Measurements from ENCODE around the gene SLC17A3. TPM values are rescaled to one million over a fixed set of nuclear protein-coding genes. Genes with fewer than 3 reads are reported as not detected.

The SLC17A3 gene
- total RNA-seq, 1 experiment from 2014 or later = not detected

GRCh38 chr6:25821341-25821740 lies 52.7 kb downstream of the SLC17A3 start (continued):
- TF ChIP-seq, protein P1, sequence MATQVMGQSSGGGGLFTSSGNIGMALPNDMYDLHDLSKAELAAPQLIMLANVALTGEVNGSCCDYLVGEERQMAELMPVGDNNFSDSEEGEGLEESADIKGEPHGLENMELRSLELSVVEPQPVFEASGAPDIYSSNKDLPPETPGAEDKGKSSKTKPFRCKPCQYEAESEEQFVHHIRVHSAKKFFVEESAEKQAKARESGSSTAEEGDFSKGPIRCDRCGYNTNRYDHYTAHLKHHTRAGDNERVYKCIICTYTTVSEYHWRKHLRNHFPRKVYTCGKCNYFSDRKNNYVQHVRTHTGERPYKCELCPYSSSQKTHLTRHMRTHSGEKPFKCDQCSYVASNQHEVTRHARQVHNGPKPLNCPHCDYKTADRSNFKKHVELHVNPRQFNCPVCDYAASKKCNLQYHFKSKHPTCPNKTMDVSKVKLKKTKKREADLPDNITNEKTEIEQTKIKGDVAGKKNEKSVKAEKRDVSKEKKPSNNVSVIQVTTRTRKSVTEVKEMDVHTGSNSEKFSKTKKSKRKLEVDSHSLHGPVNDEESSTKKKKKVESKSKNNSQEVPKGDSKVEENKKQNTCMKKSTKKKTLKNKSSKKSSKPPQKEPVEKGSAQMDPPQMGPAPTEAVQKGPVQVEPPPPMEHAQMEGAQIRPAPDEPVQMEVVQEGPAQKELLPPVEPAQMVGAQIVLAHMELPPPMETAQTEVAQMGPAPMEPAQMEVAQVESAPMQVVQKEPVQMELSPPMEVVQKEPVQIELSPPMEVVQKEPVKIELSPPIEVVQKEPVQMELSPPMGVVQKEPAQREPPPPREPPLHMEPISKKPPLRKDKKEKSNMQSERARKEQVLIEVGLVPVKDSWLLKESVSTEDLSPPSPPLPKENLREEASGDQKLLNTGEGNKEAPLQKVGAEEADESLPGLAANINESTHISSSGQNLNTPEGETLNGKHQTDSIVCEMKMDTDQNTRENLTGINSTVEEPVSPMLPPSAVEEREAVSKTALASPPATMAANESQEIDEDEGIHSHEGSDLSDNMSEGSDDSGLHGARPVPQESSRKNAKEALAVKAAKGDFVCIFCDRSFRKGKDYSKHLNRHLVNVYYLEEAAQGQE (IDR thresholded peaks at IDR 0.05; ENCODE audit: low read depth) = no peak
- no peak for TF ChIP-seq ELF1 (IDR thresholded peaks at IDR 0.05; ENCODE audit: borderline replicate concordance, low read depth)
- no peak for TF ChIP-seq POLR2A (IDR thresholded peaks at IDR 0.05; ENCODE audit: borderline replicate concordance, extremely low read depth, insufficient read depth, insufficient read length)
- TF ChIP-seq SIN3A (IDR thresholded peaks at IDR 0.05; ENCODE audit: low read depth) = no peak
- no peak for TF ChIP-seq SRF (IDR thresholded peaks at IDR 0.05; ENCODE audit: low read depth)
- TF ChIP-seq EGR1 (IDR thresholded peaks at IDR 0.05; ENCODE audit: low read depth) = no peak
- TF ChIP-seq, protein P2, sequence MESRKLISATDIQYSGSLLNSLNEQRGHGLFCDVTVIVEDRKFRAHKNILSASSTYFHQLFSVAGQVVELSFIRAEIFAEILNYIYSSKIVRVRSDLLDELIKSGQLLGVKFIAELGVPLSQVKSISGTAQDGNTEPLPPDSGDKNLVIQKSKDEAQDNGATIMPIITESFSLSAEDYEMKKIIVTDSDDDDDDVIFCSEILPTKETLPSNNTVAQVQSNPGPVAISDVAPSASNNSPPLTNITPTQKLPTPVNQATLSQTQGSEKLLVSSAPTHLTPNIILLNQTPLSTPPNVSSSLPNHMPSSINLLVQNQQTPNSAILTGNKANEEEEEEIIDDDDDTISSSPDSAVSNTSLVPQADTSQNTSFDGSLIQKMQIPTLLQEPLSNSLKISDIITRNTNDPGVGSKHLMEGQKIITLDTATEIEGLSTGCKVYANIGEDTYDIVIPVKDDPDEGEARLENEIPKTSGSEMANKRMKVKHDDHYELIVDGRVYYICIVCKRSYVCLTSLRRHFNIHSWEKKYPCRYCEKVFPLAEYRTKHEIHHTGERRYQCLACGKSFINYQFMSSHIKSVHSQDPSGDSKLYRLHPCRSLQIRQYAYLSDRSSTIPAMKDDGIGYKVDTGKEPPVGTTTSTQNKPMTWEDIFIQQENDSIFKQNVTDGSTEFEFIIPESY (IDR thresholded peaks at IDR 0.05; ENCODE audit: extremely low read depth, insufficient replicate concordance, low read length) = no peak

DNA sequence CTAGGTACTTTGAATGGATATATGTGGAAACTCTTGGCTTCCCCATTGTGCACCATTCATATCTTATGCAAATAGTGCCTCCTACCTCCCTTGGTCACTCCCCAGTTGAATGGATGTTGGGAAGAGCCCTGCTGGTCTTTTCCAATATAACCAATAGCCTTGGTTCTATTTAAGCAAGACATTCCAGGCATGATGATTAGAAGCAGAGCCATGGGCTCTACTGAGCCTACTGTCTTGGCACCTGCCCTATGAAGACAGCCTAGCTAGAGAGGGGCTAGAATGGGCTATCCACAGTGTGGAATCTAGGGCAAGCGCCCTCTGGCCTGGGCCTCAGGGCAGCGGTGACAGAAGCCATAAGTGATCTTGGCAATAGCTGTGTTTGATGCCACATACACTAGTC lies 57.8 kb downstream of the SLC17A3 start:
- Histone ChIP-seq H3K4me3 (replicated peaks in 1 of 2; ENCODE audit: low read depth in 1 of 2, low read length in 2 of 2) (no peak overlapping the region), H3K4me2 (ENCODE audit: low read length) (no peak overlapping the region), H3K27me3 (ENCODE audit: insufficient read depth, low read length) (no peaks in the 10 kb centered on the region), H4K20me1 (ENCODE audit: insufficient read depth) (no peaks in the 10 kb centered on the region), H3K36me3 (ENCODE audit: control insufficient read depth in 1 of 2, insufficient read depth in 2 of 2, low read length in 2 of 2) (no peaks in the 10 kb centered on the region), H3K27ac (ENCODE audit: low read depth, low read length) (no peak overlapping the region), H3K9ac (ENCODE audit: low read length) (no peak overlapping the region), H3K9me2 (ENCODE audit: insufficient read depth) (no peaks in the 10 kb centered on the region), H3K4me1 (ENCODE audit: control insufficient read depth in 1 of 2, insufficient read depth in 2 of 2, low read length in 2 of 2) (no peaks in the 10 kb centered on the region), H3K9me3 (ENCODE audit: control insufficient read depth in 1 of 2, insufficient read depth in 1 of 2, low read depth in 1 of 2, low read length in 2 of 2) (no peaks in the 10 kb centered on the region), H2AFZ (ENCODE audit: low read depth, low read length, poor library complexity, severe bottlenecking) (no peak overlapping the region), H3K79me2 (ENCODE audit: insufficient read depth, low read length) (no peaks in the 10 kb centered on the region)
- ChIA-PET CTCF (no interaction called here), POLR2A (no interaction called here), RAD21 (ENCODE audit: low non-redundant PET in 1 of 2, low total read pairs in 2 of 2, uncharacterized antibody in 2 of 2, unreplicated experiment in 2 of 2) (no interaction called here)
- TF ChIP-seq JUND (IDR thresholded peaks at IDR 0.05) (no peak), ZNF274 (IDR thresholded peaks at IDR 0.05; ENCODE audit: low read depth, low read length) (no peak), YY1 (IDR thresholded peaks at IDR 0.05; ENCODE audit: extremely low read depth, insufficient replicate concordance, low read depth, low read length) (no peak), ELF1 (IDR thresholded peaks at IDR 0.05; ENCODE audit: borderline replicate concordance, low read depth) (no peak), RAD21 (IDR thresholded peaks at IDR 0.05; ENCODE audit: low read depth) (no peak), CBX3 (IDR thresholded peaks at IDR 0.05; ENCODE audit: low read depth) (no peak), EZH2phosphoT487 (IDR thresholded peaks at IDR 0.05; ENCODE audit: borderline replicate concordance) (no peak)
- TF ChIP-seq, protein P2 (IDR thresholded peaks at IDR 0.05; ENCODE audit: extremely low read depth, insufficient replicate concordance, low read length) = no peak
- no peak for DNase-seq (ENCODE audit: low read depth, low spot score)
- no TSS peak for BruUV-seq (replicated peaks)
- no peak for ATAC-seq
- intact Hi-C loops (cut with micrococcal nuclease) = no loop called here
